AG04450 (cell line): Measurements from ENCODE around the gene KIAA1549. TPM values are rescaled to one million over a fixed set of nuclear protein-coding genes. Genes with fewer than 3 reads are reported as not detected.
A peak's percentile ranks its signal among the peaks of the same experiment; 100 is the strongest.

Source experiments
- CTCF ChIA-PET: fragments of 300-600, 350-600 bp; formaldehyde crosslinking; extraction: SDS; loops from one replicate; lab custom pipeline; 2022; ENCODE audit warnings: antibody characterized with exemption, inconsistent platforms; lab: Charles Lee
- POLR2A ChIA-PET: fragments of 350-600 bp; formaldehyde crosslinking; extraction: SDS; loops from one replicate; lab custom pipeline; 2021; ENCODE audit warnings: antibody characterized with exemption, inconsistent platforms; lab: Yijun Ruan, JAX
- DNase-seq: peaks from one replicate; pipeline ENCODE4 v3.0.0-alpha.2; 2011; ENCODE audit warnings: low read depth, low spot score
- H3K27ac ChIP-seq: one replicate; pipeline ENCODE4 v1.5.1; 2012; ENCODE audit warnings: low read depth, low read length, control low read depth
- H3K27me3 ChIP-seq: one replicate; pipeline ENCODE4 v1.6.0; 2012; ENCODE audit warnings: low read length; ENCODE audit not compliant: control insufficient read depth, insufficient read depth
- H3K4me3 ChIP-seq: 2 replicates; pipeline ENCODE4 v1.5.1; 2011; ENCODE audit warnings: mild to moderate bottlenecking, low read depth, low read length, control low read depth
- H3K9me3 ChIP-seq: 2 replicates; pipeline ENCODE4 v1.5.1; 2012; ENCODE audit warnings: low read length; ENCODE audit not compliant: control insufficient read depth, insufficient read depth
- CTCF ChIP-seq: IDR thresholded peaks from 2 replicates; pipeline ENCODE4 v1.5.1; 2011; ENCODE audit warnings: low read depth, low read length, control low read depth, inconsistent platforms
- polyA plus RNA-seq: library from polyadenylated mRNA; depleted of rRNA; stranded (reverse); fragments of >200 nt; gene quantifications from 2 replicates; pipeline ENCODE4 v1.2.3, GENCODE V29; 2011

Gene KIAA1549
- polyA plus RNA-seq, 1 experiment: 2.9 TPM

- POLR2A ChIA-PET: no interaction called here
- CTCF ChIA-PET: interaction anchor here (1.1 kb wide), 1 partner anchor 18 kb away, joined by 3 read pairs; no protein-coding TSS in a partner anchor
- Histone ChIP-seq H3K27ac (no peak overlapping the region), H3K4me3 (no peak overlapping the region), H3K9me3 (no peaks in the 10 kb centered on the region), H3K27me3 (peaks cover 5% of the 10 kb centered on the region)
- TF ChIP-seq CTCF: no peak
- no peak for DNase-seq
Observed at GRCh38 chr7:138999414-138999813, 18.2 kb upstream of the KIAA1549 start.

- POLR2A ChIA-PET: interaction anchor here (0.6 to 1.5 kb wide), 2 partner anchors 12 to 109 kb away, joined by 4 to 9 read pairs; no protein-coding TSS in a partner anchor
- no peak overlapping the region for H3K4me3 ChIP-seq
- no peak for TF ChIP-seq CTCF
- CTCF ChIA-PET: no interaction called here
- no peaks in the 10 kb centered on the region for H3K27me3 ChIP-seq
- peak overlapping the region; percentile 66 for H3K27ac ChIP-seq
- peak; percentile 39 for DNase-seq
- 0 out of 2 replicates have a peak, but pooled peaks cover 2% of the 10 kb centered on the region for H3K9me3 ChIP-seq
Observed at GRCh38 chr7:138992052-138992531, 10.9 kb upstream of the KIAA1549 start.

DNA sequence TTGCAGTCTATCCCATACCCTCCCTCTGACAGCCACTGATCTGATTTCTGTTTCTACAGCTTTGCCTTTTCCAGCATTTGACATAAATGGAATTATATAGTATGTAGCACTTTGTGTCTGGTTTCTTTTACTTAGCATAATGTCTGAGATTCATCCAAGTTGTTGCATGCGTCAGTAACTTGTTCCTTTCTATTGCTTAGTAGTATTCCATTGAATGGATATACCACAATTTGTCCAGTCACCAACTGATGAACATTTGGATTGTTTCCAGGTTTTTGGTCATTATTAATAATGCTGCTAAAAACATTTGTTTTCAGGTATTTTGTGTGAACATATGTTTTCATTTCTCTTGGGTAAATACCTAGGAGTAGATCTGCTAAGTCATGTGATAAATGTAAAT, 6.5 kb upstream of the KIAA1549 start:
- POLR2A ChIA-PET: no interaction called here
- Histone ChIP-seq H3K27me3 (no peaks in the 10 kb centered on the region), H3K27ac (no peak overlapping the region), H3K9me3 (0 out of 2 replicates have a peak, but pooled peaks cover 2% of the 10 kb centered on the region), H3K4me3 (no peak overlapping the region)
- no peak for DNase-seq
- CTCF ChIA-PET: interaction anchor here (2.2 kb wide), 1 partner anchor 30 kb away, joined by 8 read pairs; no protein-coding TSS in a partner anchor
- TF ChIP-seq CTCF: no peak

- no peaks in the 10 kb centered on the region for H3K27me3 ChIP-seq
- peak overlapping the region; percentile 60 for H3K4me3 ChIP-seq
- H3K27ac ChIP-seq: no peak overlapping the region
- ChIA-PET CTCF (interaction anchor here (0.8 to 1.0 kb wide), 3 partner anchors 48 to 96 kb away, joined by 3 to 10 read pairs (median 3); no protein-coding TSS in a partner anchor), POLR2A (no interaction called here)
- no peaks in the 10 kb centered on the region for H3K9me3 ChIP-seq
- no peak for TF ChIP-seq CTCF
- no peak for DNase-seq
Observed at GRCh38 chr7:138982204-138982623, 1.0 kb upstream of the KIAA1549 start.

GRCh38 chr7:138980563-138981291, 462 bp downstream of the KIAA1549 start:
- POLR2A ChIA-PET: interaction anchor here (1.1 to 1.5 kb wide), 3 partner anchors 11 to 94 kb away, joined by 3 to 4 read pairs (median 4); no protein-coding TSS in a partner anchor
- DNase-seq: no peak
- H3K9me3 ChIP-seq: no peaks in the 10 kb centered on the region
- no peak overlapping the region for H3K27ac ChIP-seq
- no peaks in the 10 kb centered on the region for H3K27me3 ChIP-seq
- H3K4me3 ChIP-seq: peak overlapping the region; percentile 74
- CTCF ChIA-PET: interaction anchor here (0.6 to 3.1 kb wide), 3 partner anchors 8 to 242 kb away, joined by 3 to 16 read pairs (median 4); no protein-coding TSS in a partner anchor
- TF ChIP-seq CTCF: no peak
